ENCODE measurements around the gene EFNA1. TPM values are rescaled to one million over a fixed set of nuclear protein-coding genes. Genes with fewer than 3 reads are reported as not detected.

Gene EFNA1
- total and polyA plus RNA-seq, 10 donors, result 3.7 to 19.4 (median 9.1) TPM

DNA sequence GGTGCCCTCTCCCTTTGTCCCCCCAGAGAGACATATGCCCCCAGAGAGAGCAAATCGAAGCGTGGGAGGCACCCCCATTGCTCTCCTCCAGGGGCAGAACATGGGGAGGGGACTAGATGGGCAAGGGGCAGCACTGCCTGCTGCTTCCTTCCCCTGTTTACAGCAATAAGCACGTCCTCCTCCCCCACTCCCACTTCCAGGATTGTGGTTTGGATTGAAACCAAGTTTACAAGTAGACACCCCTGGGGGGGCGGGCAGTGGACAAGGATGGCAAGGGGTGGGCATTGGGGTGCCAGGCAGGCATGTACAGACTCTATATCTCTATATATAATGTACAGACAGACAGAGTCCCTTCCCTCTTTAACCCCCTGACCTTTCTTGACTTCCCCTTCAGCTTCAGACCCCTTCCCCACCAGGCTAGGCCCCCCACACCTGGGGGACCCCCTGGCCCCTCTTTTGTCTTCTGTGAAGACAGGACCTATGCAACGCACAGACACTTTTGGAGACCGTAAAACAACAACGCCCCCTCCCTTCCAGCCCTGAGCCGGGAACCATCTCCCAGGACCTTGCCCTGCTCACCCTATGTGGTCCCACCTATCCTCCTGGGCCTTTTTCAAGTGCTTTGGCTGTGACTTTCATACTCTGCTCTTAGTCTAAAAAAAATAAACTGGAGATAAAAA lies 40.7 kb upstream of the EFNA1 start:
- no peak overlapping the region for H3K4me3 ChIP-seq
- no peaks in the 10 kb centered on the region for H3K36me3 ChIP-seq
- peaks cover 13 to 36% (median 25%) of the 10 kb centered on the region in 7 donors for H3K27me3 ChIP-seq (replicated peaks in 1 of 7)
- WGBS, 5 donors, result 37 to 63% (median 49%) methylated on average over 7 to 8 of the region's 8 CpGs
- no peak overlapping the region for H3K27ac ChIP-seq
- intact Hi-C loops (cut with DNase I; ENCODE audit: low total_unique reads), result no loop called here
- H3K4me1 ChIP-seq, result peaks cover 28 to 63% (median 50%) of the 10 kb centered on the region in 6 donors
- H3K9me3 ChIP-seq, result no peaks in the 10 kb centered on the region
- no peak for TF ChIP-seq POLR2AphosphoS5 (IDR thresholded peaks at IDR 0.05)
- TF ChIP-seq POLR2A (IDR thresholded peaks at IDR 0.05), result no peak
- TF ChIP-seq, protein P1, sequence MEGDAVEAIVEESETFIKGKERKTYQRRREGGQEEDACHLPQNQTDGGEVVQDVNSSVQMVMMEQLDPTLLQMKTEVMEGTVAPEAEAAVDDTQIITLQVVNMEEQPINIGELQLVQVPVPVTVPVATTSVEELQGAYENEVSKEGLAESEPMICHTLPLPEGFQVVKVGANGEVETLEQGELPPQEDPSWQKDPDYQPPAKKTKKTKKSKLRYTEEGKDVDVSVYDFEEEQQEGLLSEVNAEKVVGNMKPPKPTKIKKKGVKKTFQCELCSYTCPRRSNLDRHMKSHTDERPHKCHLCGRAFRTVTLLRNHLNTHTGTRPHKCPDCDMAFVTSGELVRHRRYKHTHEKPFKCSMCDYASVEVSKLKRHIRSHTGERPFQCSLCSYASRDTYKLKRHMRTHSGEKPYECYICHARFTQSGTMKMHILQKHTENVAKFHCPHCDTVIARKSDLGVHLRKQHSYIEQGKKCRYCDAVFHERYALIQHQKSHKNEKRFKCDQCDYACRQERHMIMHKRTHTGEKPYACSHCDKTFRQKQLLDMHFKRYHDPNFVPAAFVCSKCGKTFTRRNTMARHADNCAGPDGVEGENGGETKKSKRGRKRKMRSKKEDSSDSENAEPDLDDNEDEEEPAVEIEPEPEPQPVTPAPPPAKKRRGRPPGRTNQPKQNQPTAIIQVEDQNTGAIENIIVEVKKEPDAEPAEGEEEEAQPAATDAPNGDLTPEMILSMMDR (IDR thresholded peaks at IDR 0.05 in 8 of 11, conservative IDR thresholded peaks at IDR 0.05 in 3 of 11), result peak in 2 of 11 experiments; percentile 14 to 32
- DNase-seq, result peak; percentile 75

- H3K36me3 ChIP-seq, result no peaks in the 10 kb centered on the region
- intact Hi-C loops (cut with DNase I; ENCODE audit: low total_unique reads), result loop anchor here (2.0 kb wide), 1 partner anchor 77 kb away; no protein-coding TSS in a partner anchor
- WGBS, 5 donors, result 25 to 42% (median 32%) methylated on average over 17 to 29 of the region's 29 CpGs
- peak; percentile 94 for DNase-seq
- H3K4me1 ChIP-seq, result peaks cover 2 to 34% (median 20%) of the 10 kb centered on the region in 6 donors
- H3K27ac ChIP-seq, result no peak overlapping the region
- no peak overlapping the region for H3K4me3 ChIP-seq
- peaks cover 0 to 18% (median 0%) of the 10 kb centered on the region in 7 donors for H3K27me3 ChIP-seq (replicated peaks in 1 of 7)
- H3K9me3 ChIP-seq, result no peaks in the 10 kb centered on the region
- TF ChIP-seq POLR2AphosphoS5 (IDR thresholded peaks at IDR 0.05) (peak; percentile 30 to 64 (median 63)), POLR2A (IDR thresholded peaks at IDR 0.05) (no peak)
- TF ChIP-seq, protein P1 (IDR thresholded peaks at IDR 0.05 in 8 of 11, conservative IDR thresholded peaks at IDR 0.05 in 3 of 11), result peak; percentile 94 to 99 (median 98)
Observed at GRCh38 chr1:155091071-155092051, 36.3 kb upstream of the EFNA1 start.

DNA sequence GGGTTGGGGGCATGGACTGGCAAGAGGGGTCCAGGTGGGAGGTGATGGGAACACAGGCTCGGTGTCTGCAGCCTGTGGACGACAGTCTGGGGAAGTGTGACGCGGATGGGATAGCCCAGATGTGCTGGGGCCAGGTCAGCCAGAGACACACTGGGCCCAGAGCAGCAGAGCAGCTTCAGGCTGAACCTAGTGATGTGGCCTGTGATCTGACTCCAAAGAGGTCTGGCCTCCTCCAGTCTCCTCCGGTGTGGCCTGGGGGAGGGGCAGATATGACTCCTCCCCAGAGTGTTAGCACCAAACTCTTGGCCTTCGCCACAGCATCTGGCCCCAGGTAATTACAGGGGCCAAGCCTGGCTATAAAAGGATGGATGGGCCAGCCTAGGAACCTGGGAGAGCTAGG lies 35.5 kb upstream of the EFNA1 start:
- Histone ChIP-seq H3K27ac (no peak overlapping the region), H3K27me3 (replicated peaks in 1 of 7) (peaks cover 0 to 25% (median 0%) of the 10 kb centered on the region in 7 donors), H3K36me3 (no peaks in the 10 kb centered on the region), H3K9me3 (no peaks in the 10 kb centered on the region), H3K4me1 (peaks cover 0 to 27% (median 13%) of the 10 kb centered on the region in 6 donors), H3K4me3 (no peak overlapping the region)
- TF ChIP-seq POLR2A (IDR thresholded peaks at IDR 0.05), result no peak
- TF ChIP-seq POLR2AphosphoS5 (IDR thresholded peaks at IDR 0.05), result no peak
- TF ChIP-seq, protein P1 (IDR thresholded peaks at IDR 0.05 in 8 of 11, conservative IDR thresholded peaks at IDR 0.05 in 3 of 11), result no peak
- intact Hi-C loops (cut with DNase I; ENCODE audit: low total_unique reads), result no loop called here
- peak; percentile 47 for DNase-seq
- 84 to 94% (median 89%) methylated on average over 5 to 6 of the region's 6 CpGs for WGBS, 5 donors
